Activated CD8-positive, alpha-beta T cell treated with anti-CD3 and anti-CD28 coated beads, Interleukin-2, amount 10 ng/mL, durations not matched to agents 7 days and 5 days (primary cell): ENCODE data around the gene UBE2U. TPM values are rescaled to one million over a fixed set of nuclear protein-coding genes. Genes with fewer than 3 reads are reported as not detected.
A peak's percentile ranks its signal among the peaks of the same experiment; 100 is the strongest.

Source experiments
- ATAC-seq: fragments of 150-1000 bp; cut with Tn5 transposase; one replicate; pipeline ENCODE4 v1.10.0; 2021; ENCODE audit warnings: moderate library complexity
- CTCF ChIA-PET: fragments of 350-600 bp; sonication (Branson Sonifier 250); formaldehyde crosslinking; loops from one replicate; lab custom pipeline; 2021; ENCODE audit warnings: antibody characterized with exemption; lab: Charles Lee
- POLR2A ChIA-PET: fragments of 350-600 bp; sonication (Branson Sonifier 250); formaldehyde crosslinking; loops from one replicate; lab custom pipeline; 2021; ENCODE audit warnings: antibody characterized with exemption; lab: Charles Lee
- DNase-seq: peaks from one replicate; pipeline ENCODE4 v3.0.0-alpha.2; 2020
- H3K27ac Mint-ChIP-seq: one replicate; pipeline ENCODE4 v1.8.0; 2021; ENCODE audit warnings: mild to moderate bottlenecking, mixed read lengths
- H3K27me3 Mint-ChIP-seq: one replicate; pipeline ENCODE4 v1.8.0; 2021; ENCODE audit warnings: low read depth, mixed read lengths
- H3K36me3 Mint-ChIP-seq: one replicate; pipeline ENCODE4 v1.8.0; 2021; ENCODE audit warnings: low read depth, mixed read lengths
- H3K4me1 Mint-ChIP-seq: one replicate; pipeline ENCODE4 v1.8.0; 2021; ENCODE audit warnings: low read depth, mixed read lengths
- H3K4me3 Mint-ChIP-seq: one replicate; pipeline ENCODE4 v1.8.0; 2021; ENCODE audit warnings: mild to moderate bottlenecking, mixed read lengths
- H3K9me3 Mint-ChIP-seq: one replicate; pipeline ENCODE4 v1.8.0; 2022; ENCODE audit warnings: mixed read lengths; ENCODE audit not compliant: insufficient read depth
- total RNA-seq, 2 experiments: library from RNA; stranded (reverse); gene quantifications; one replicate each; pipeline ENCODE4 v1.2.3, GENCODE V29; 2021

UBE2U gene
- total RNA-seq, 2 experiments from 2014 or later, result not detected

- Mint-ChIP-seq H3K36me3 (no peaks in the 10 kb centered on the region), H3K4me1 (no peaks in the 10 kb centered on the region), H3K4me3 (no peak overlapping the region), H3K27ac (no peak overlapping the region), H3K9me3 (no peaks in the 10 kb centered on the region), H3K27me3 (peaks cover 12% of the 10 kb centered on the region)
- CTCF ChIA-PET, result no interaction called here
- POLR2A ChIA-PET, result no interaction called here
- ATAC-seq (no peak), DNase-seq (no peak)
Observed at GRCh38 chr1:64265141-64265540, 61.7 kb downstream of the UBE2U start.

- ATAC-seq (no peak), DNase-seq (no peak)
- Mint-ChIP-seq H3K4me1 (no peaks in the 10 kb centered on the region), H3K27ac (no peak overlapping the region), H3K4me3 (no peak overlapping the region), H3K9me3 (no peaks in the 10 kb centered on the region), H3K27me3 (peaks cover 7% of the 10 kb centered on the region), H3K36me3 (no peaks in the 10 kb centered on the region)
- ChIA-PET CTCF (no interaction called here), POLR2A (no interaction called here)
Observed at GRCh38 chr1:64266991-64267390, 63.6 kb downstream of the UBE2U start.

- ChIA-PET POLR2A (no interaction called here), CTCF (interaction anchor here (0.6 to 1.4 kb wide), 8 partner anchors 14 to 584 kb away, joined by 3 to 5 read pairs (median 3); no protein-coding TSS in a partner anchor)
- Mint-ChIP-seq H3K9me3 (no peaks in the 10 kb centered on the region), H3K27ac (no peak overlapping the region), H3K27me3 (peaks cover 4% of the 10 kb centered on the region), H3K4me1 (no peaks in the 10 kb centered on the region), H3K36me3 (no peaks in the 10 kb centered on the region), H3K4me3 (no peak overlapping the region)
- ATAC-seq, result peak; percentile 57
- peak; percentile 80 for DNase-seq
Observed at GRCh38 chr1:64268653-64269557, 65.5 kb downstream of the UBE2U start.

- ATAC-seq (no peak), DNase-seq (no peak)
- Mint-ChIP-seq H3K4me3 (no peak overlapping the region), H3K36me3 (no peaks in the 10 kb centered on the region), H3K9me3 (no peaks in the 10 kb centered on the region), H3K27me3 (peaks cover 4% of the 10 kb centered on the region), H3K4me1 (no peaks in the 10 kb centered on the region), H3K27ac (no peak overlapping the region)
- CTCF ChIA-PET, result interaction anchor here (0.6 to 1.4 kb wide), 6 partner anchors 14 to 583 kb away, joined by 3 to 5 read pairs (median 4); no protein-coding TSS in a partner anchor
- POLR2A ChIA-PET, result no interaction called here
Observed at GRCh38 chr1:64269558-64269884, 66.1 kb downstream of the UBE2U start.

GRCh38 chr1:64280001-64280400 is 76.6 kb downstream of the UBE2U start:
- ChIA-PET POLR2A (no interaction called here), CTCF (no interaction called here)
- Mint-ChIP-seq H3K4me3 (no peak overlapping the region), H3K27ac (no peak overlapping the region), H3K9me3 (no peaks in the 10 kb centered on the region), H3K36me3 (no peaks in the 10 kb centered on the region), H3K4me1 (no peaks in the 10 kb centered on the region), H3K27me3 (no peaks in the 10 kb centered on the region)
- no peak for ATAC-seq
- DNase-seq, result no peak

- ATAC-seq (no peak), DNase-seq (no peak)
- Mint-ChIP-seq H3K4me3 (no peak overlapping the region), H3K36me3 (no peaks in the 10 kb centered on the region), H3K27ac (no peak overlapping the region), H3K4me1 (no peaks in the 10 kb centered on the region), H3K9me3 (no peaks in the 10 kb centered on the region), H3K27me3 (peaks cover 6% of the 10 kb centered on the region)
- CTCF ChIA-PET, result no interaction called here
- POLR2A ChIA-PET, result no interaction called here
Observed at GRCh38 chr1:64282351-64282750, 78.9 kb downstream of the UBE2U start.

GRCh38 chr1:64287071-64287470 is 83.6 kb downstream of the UBE2U start:
- Mint-ChIP-seq H3K9me3 (no peaks in the 10 kb centered on the region), H3K27ac (no peak overlapping the region), H3K4me3 (no peak overlapping the region), H3K27me3 (peaks cover 10% of the 10 kb centered on the region), H3K36me3 (no peaks in the 10 kb centered on the region), H3K4me1 (no peaks in the 10 kb centered on the region)
- DNase-seq (no peak), ATAC-seq (no peak)
- CTCF ChIA-PET, result no interaction called here
- POLR2A ChIA-PET, result no interaction called here

- CTCF ChIA-PET, result no interaction called here
- DNase-seq (no peak), ATAC-seq (no peak)
- H3K27me3 Mint-ChIP-seq, result peaks cover 10% of the 10 kb centered on the region
- H3K4me1 Mint-ChIP-seq, result no peaks in the 10 kb centered on the region
- H3K4me3 Mint-ChIP-seq, result no peak overlapping the region
- H3K9me3 Mint-ChIP-seq, result no peaks in the 10 kb centered on the region
- no peaks in the 10 kb centered on the region for H3K36me3 Mint-ChIP-seq
- no peak overlapping the region for H3K27ac Mint-ChIP-seq
- POLR2A ChIA-PET, result no interaction called here
Observed at GRCh38 chr1:64290420-64290819, 87.0 kb downstream of the UBE2U start.

GRCh38 chr1:64291931-64292330 is 88.5 kb downstream of the UBE2U start:
- CTCF ChIA-PET, result no interaction called here
- Mint-ChIP-seq H3K27me3 (peaks cover 4% of the 10 kb centered on the region), H3K36me3 (no peaks in the 10 kb centered on the region), H3K4me1 (no peaks in the 10 kb centered on the region), H3K27ac (no peak overlapping the region), H3K9me3 (no peaks in the 10 kb centered on the region), H3K4me3 (no peak overlapping the region)
- no peak for ATAC-seq
- no peak for DNase-seq
- POLR2A ChIA-PET, result no interaction called here

GRCh38 chr1:64292399-64292798 is 89.0 kb downstream of the UBE2U start:
- H3K4me3 Mint-ChIP-seq, result no peak overlapping the region
- H3K36me3 Mint-ChIP-seq, result no peaks in the 10 kb centered on the region
- H3K27ac Mint-ChIP-seq, result no peak overlapping the region
- H3K4me1 Mint-ChIP-seq, result no peaks in the 10 kb centered on the region
- ChIA-PET CTCF (no interaction called here), POLR2A (no interaction called here)
- ATAC-seq (no peak), DNase-seq (no peak)
- H3K9me3 Mint-ChIP-seq, result no peaks in the 10 kb centered on the region
- peaks cover 4% of the 10 kb centered on the region for H3K27me3 Mint-ChIP-seq

GRCh38 chr1:64293820-64294219 is 90.4 kb downstream of the UBE2U start:
- Mint-ChIP-seq H3K4me3 (no peak overlapping the region), H3K4me1 (no peaks in the 10 kb centered on the region), H3K9me3 (no peaks in the 10 kb centered on the region), H3K27ac (no peak overlapping the region), H3K36me3 (no peaks in the 10 kb centered on the region), H3K27me3 (peaks cover 4% of the 10 kb centered on the region)
- DNase-seq (no peak), ATAC-seq (no peak)
- ChIA-PET POLR2A (no interaction called here), CTCF (no interaction called here)

- no peaks in the 10 kb centered on the region for H3K4me1 Mint-ChIP-seq
- peaks cover 4% of the 10 kb centered on the region for H3K27me3 Mint-ChIP-seq
- no peak overlapping the region for H3K27ac Mint-ChIP-seq
- ATAC-seq (no peak), DNase-seq (no peak)
- H3K9me3 Mint-ChIP-seq, result no peaks in the 10 kb centered on the region
- ChIA-PET CTCF (no interaction called here), POLR2A (no interaction called here)
- no peak overlapping the region for H3K4me3 Mint-ChIP-seq
- H3K36me3 Mint-ChIP-seq, result no peaks in the 10 kb centered on the region
Observed at GRCh38 chr1:64295136-64295535, 91.7 kb downstream of the UBE2U start.
